HG02852 (cell line): Measurements from ENCODE around the gene COL28A1.

Experiments used
- ATAC-seq: cut with Tn5 transposase; IDR thresholded peaks from one replicate; pipeline ENCODE4 v1.9.1; 2021; ENCODE audit warnings: mild to moderate bottlenecking, moderate library complexity; ENCODE audit not compliant: unreplicated experiment

Gene COL28A1

GRCh38 chr7:7347045-7347444 lies 188.6 kb downstream of the COL28A1 start:
- ATAC-seq, result no peak

GRCh38 chr7:7344583-7344982 lies 191.1 kb downstream of the COL28A1 start:
- no peak for ATAC-seq

GRCh38 chr7:7335909-7336308 lies 199.8 kb downstream of the COL28A1 start:
- ATAC-seq, result no peak

DNA sequence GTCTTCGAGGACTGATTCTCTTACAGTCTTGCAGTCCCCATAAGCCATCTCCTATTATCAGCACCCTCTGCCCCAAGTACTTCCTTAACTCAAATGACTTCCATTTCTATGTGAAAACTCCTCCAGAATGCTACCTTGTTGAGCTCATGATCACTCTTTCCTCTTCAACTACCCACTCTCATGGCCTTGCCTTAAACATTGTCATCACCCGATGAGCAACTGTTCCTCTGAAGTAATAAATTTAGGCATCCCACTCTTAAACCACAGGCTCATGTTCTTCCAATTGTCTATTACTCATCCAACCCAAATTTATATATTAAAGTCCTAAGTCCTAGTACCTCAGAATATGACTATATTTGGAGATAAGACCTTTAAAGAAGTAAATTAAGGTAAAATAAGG lies 200.5 kb downstream of the COL28A1 start:
- ATAC-seq, result no peak

DNA sequence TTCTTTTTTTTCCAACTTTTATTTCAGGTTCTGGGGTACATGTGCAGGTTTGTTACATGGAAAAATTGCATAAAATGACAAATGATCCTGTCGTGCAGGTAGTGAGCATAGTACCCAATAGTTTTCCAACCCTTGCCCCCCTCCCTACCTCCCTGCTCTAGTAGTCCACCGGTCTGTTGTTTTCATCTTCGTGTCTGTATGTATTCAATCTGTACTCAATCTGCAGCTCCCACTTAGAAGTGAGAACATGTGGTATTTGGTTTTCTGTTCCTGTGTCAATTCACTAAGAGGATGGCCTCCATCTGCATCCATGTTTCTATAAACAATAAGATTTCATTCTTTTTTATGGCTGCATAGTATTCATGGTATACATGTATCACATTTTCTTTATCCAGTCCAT lies 202.1 kb downstream of the COL28A1 start:
- ATAC-seq, result no peak

DNA sequence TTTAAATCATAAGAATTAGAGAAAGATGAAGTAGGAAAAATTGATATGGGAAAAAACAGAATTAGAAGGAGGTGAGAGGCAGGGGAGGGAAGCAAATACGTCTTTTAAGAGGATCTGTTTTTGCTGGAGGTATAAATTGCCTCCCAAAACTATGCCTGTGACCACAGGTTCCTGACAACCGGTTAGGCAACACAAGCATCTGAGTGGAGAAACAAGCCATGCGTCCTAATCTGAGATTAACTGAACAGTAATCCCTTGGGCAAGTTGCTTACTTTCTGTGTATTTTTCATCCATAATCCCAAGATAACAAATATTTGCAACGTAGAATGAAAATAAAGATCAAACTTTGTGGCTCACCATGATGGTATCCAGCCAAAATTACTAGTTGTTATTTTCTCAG lies 204.2 kb downstream of the COL28A1 start:
- no peak for ATAC-seq

DNA sequence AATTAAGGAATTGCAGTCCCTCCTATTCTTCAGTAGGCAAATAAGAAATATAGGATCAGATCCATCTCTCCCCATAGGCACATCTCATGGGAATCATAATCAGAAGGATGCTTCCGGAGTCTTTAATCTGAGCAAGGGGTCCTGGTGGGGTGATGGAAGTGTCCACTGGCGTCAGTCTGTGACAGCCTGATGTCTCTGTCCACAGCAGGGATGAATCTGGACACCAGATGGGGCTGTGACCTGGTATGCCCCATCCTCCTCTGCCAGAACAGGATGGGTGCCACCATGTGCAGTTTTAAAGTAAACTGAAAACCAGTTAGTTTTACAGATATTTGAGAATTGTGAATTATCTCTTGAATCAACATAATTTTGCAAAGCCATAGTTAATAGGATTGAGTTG lies 204.7 kb downstream of the COL28A1 start:
- ATAC-seq, result no peak

- no peak for ATAC-seq
Measured at GRCh38 chr7:7329326-7329725, 206.3 kb downstream of the COL28A1 start.

GRCh38 chr7:7327423-7327822 lies 208.2 kb downstream of the COL28A1 start:
- no peak for ATAC-seq

DNA sequence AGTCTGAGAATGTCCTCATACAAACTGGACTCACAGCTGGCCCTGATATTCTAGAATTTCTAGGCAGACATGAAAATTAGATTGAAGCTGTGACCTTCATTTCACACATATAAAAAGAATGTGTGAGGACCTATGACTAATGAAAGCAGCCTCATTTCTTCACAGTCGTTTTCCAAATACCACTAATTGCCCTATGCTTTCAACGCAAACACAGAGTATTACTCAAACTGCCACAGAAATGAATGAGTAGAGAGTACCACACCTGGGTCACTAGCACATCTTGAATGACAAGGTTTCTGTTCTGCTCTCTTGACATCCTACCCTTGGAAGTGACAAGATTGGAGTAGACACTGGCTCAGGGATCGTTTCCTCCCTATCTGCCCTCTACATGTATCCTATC lies 211.0 kb downstream of the COL28A1 start:
- ATAC-seq, result no peak

DNA sequence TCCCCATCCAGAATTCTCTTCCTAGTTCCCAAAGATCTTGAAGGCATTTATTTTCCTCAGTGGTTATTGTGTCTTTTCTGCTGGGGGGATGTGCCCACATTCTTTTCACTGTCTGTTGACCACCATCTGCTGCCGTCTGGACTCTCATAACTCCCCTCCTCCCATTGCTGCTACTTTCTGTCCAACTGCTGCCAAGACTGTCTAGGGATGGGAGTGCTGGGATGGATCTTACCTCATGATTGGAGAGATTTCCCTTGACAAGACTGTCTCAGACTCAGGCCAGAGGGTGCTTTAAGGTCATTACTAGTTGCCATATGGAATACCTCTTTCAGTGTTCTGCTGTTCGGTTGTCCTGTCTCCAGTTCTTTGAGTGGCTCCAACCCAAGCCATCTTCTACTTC lies 211.8 kb downstream of the COL28A1 start:
- no peak for ATAC-seq

GRCh38 chr7:7323352-7323751 lies 212.3 kb downstream of the COL28A1 start:
- ATAC-seq, result peak; percentile 43

- peak; percentile 94 for ATAC-seq
Measured at GRCh38 chr7:7321681-7322080, 214.0 kb downstream of the COL28A1 start.

- ATAC-seq, result no peak
Measured at GRCh38 chr7:7318601-7319000, 217.1 kb downstream of the COL28A1 start.

DNA sequence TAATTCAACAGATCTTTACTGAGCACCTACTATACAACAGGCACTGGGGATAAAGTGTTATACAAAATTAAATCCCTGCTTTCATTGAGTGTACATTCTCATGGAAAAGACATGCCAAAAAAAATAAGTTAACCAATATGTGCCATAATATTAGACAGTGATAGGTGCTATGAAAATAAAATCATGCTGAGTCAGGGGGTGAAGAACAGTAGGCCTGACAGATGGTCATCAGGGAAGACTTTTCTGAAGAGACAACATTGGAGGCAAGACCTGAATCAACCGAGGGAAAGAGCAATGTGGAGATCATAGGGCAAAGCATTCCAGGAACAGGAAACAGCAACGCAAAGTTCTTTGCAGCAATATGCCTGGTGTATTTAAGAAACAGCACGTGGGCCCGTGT lies 217.8 kb downstream of the COL28A1 start:
- no peak for ATAC-seq

- no peak for ATAC-seq
Measured at GRCh38 chr7:7315851-7316250, 219.8 kb downstream of the COL28A1 start.

GRCh38 chr7:7312323-7312722 lies 223.3 kb downstream of the COL28A1 start:
- no peak for ATAC-seq

GRCh38 chr7:7311001-7311400 lies 224.7 kb downstream of the COL28A1 start:
- no peak for ATAC-seq

- ATAC-seq, result no peak
Measured at GRCh38 chr7:7309203-7309602, 226.5 kb downstream of the COL28A1 start.
